HG03558 (cell line): Measurements from ENCODE around the gene MIOX.
A peak's percentile ranks its signal among the peaks of the same experiment; 100 is the strongest.

Source experiments
- ATAC-seq: cut with Tn5 transposase; IDR thresholded peaks from one replicate; pipeline ENCODE4 v1.9.1; 2021; ENCODE audit warnings: moderate number of reproducible peaks; ENCODE audit not compliant: unreplicated experiment; ENCODE audit errors: extremely low read depth

The MIOX gene

GRCh38 chr22:50471962-50472361, 14.7 kb upstream of the MIOX start:
- no peak for ATAC-seq

GRCh38 chr22:50473088-50473487, 13.6 kb upstream of the MIOX start:
- ATAC-seq, result no peak

- no peak for ATAC-seq
These were observed 12.6 kb upstream of the MIOX start for GRCh38 chr22:50473855-50474671.

- peak; percentile 49 for ATAC-seq
These were observed 11.7 kb upstream of the MIOX start, which contains the start of gene SBF1 for GRCh38 chr22:50474710-50475651. Gene SBF1 (minus strand): TSS chr22:50475035. CDS start chr22:50474840, 195 bp downstream.

GRCh38 chr22:50475652-50476002, 11.0 kb upstream of the MIOX start:
- no peak for ATAC-seq

GRCh38 chr22:50476868-50477267, 9.8 kb upstream of the MIOX start:
- ATAC-seq, result no peak

- ATAC-seq, result no peak
These were observed 8.7 kb upstream of the MIOX start for GRCh38 chr22:50477923-50478322.

- ATAC-seq, result no peak
These were observed 6.9 kb upstream of the MIOX start for GRCh38 chr22:50479721-50480120.

- no peak for ATAC-seq
These were observed 5.6 kb upstream of the MIOX start for GRCh38 chr22:50481045-50481439.

GRCh38 chr22:50481440-50482106, 5.1 kb upstream of the MIOX start, which contains the start of gene ADM2:
Gene ADM2 (plus strand): TSS chr22:50481543. CDS start chr22:50481848, 305 bp downstream.
- no peak for ATAC-seq

GRCh38 chr22:50482107-50483074, 4.3 kb upstream of the MIOX start:
- no peak for ATAC-seq

GRCh38 chr22:50483106-50483505, 3.6 kb upstream of the MIOX start:
- no peak for ATAC-seq

GRCh38 chr22:50483556-50483955, 3.1 kb upstream of the MIOX start:
- ATAC-seq, result no peak

GRCh38 chr22:50483977-50484853, 2.4 kb upstream of the MIOX start:
- no peak for ATAC-seq

GRCh38 chr22:50485221-50486131, 1.2 kb upstream of the MIOX start:
- ATAC-seq, result no peak

GRCh38 chr22:50487290-50488005, 789 bp downstream of the MIOX start:
- ATAC-seq, result no peak
